GM23248 (cell line): ENCODE results near the gene STMP1. TPM values are rescaled to one million over a fixed set of nuclear protein-coding genes. Genes with fewer than 3 reads are reported as not detected.

Experiments used
- DNase-seq: peaks from one replicate; pipeline ENCODE4 v3.0.0-alpha.2; 2015
- H2AFZ ChIP-seq: fragments of 200-600 bp; sonication (generic); 2 replicates; pipeline ENCODE4 v1.6.1; 2016; ENCODE audit warnings: antibody characterized with exemption
- H3F3A ChIP-seq: fragments of 200-600 bp; sonication (generic); 2 replicates; pipeline ENCODE4 v1.6.1; 2016; ENCODE audit warnings: mild to moderate bottlenecking, antibody characterized with exemption, mixed run types; ENCODE audit not compliant: insufficient read depth
- H3K27ac ChIP-seq: fragments of 200-600 bp; sonication (generic); 2 replicates; pipeline ENCODE4 v1.5.1; 2016; ENCODE audit warnings: mild to moderate bottlenecking
- H3K27me3 ChIP-seq: fragments of 200-600 bp; sonication (generic); replicated peaks from 2 replicates; pipeline ENCODE4 v1.6.1; 2016; ENCODE audit warnings: mild to moderate bottlenecking; ENCODE audit not compliant: insufficient read depth
- H3K36me3 ChIP-seq: fragments of 200-600 bp; sonication (generic); 2 replicates; pipeline ENCODE4 v1.6.1; 2016; ENCODE audit warnings: low read depth, mild to moderate bottlenecking
- H3K4me1 ChIP-seq: fragments of 200-600 bp; sonication (generic); 2 replicates; pipeline ENCODE4 v1.6.1; 2016; ENCODE audit warnings: mild to moderate bottlenecking; ENCODE audit not compliant: insufficient read depth
- H3K4me2 ChIP-seq: fragments of 200-600 bp; sonication (generic); one replicate; pipeline ENCODE4 v1.6.1; 2016; ENCODE audit warnings: mild to moderate bottlenecking; ENCODE audit not compliant: unreplicated experiment
- H3K4me3 ChIP-seq: fragments of 200-600 bp; sonication (generic); 2 replicates; pipeline ENCODE4 v1.5.1; 2016; ENCODE audit warnings: mild to moderate bottlenecking
- H3K79me2 ChIP-seq: fragments of 200-600 bp; sonication (generic); 2 replicates; pipeline ENCODE4 v1.6.1; 2016; ENCODE audit warnings: mild to moderate bottlenecking; ENCODE audit not compliant: insufficient read depth
- H3K9ac ChIP-seq: fragments of 200-600 bp; sonication (generic); 2 replicates; pipeline ENCODE4 v1.6.1; 2016; ENCODE audit warnings: mild to moderate bottlenecking
- H3K9me2 ChIP-seq: fragments of 200-600 bp; sonication (generic); 2 replicates; pipeline ENCODE4 v1.6.1; 2016; ENCODE audit warnings: mixed run types, mild to moderate bottlenecking, moderate library complexity; ENCODE audit not compliant: insufficient read depth
- H3K9me3 ChIP-seq: fragments of 200-600 bp; sonication (generic); one replicate; pipeline ENCODE4 v1.6.1; 2017; ENCODE audit warnings: low read depth
- H4K20me1 ChIP-seq: fragments of 200-600 bp; sonication (generic); 2 replicates; pipeline ENCODE4 v1.6.0; 2016; ENCODE audit not compliant: insufficient read depth
- EZH2 ChIP-seq: fragments of 200-600 bp; sonication (generic); IDR thresholded peaks from 2 replicates; pipeline ENCODE4 v1.6.1; 2018; ENCODE audit warnings: antibody characterized with exemption, mild to moderate bottlenecking; ENCODE audit not compliant: insufficient read depth, poor library complexity, severe bottlenecking
- EZH2phosphoT487 ChIP-seq: fragments of 200-600 bp; sonication (generic); IDR thresholded peaks from 2 replicates; pipeline ENCODE4 v1.6.1; 2018; ENCODE audit warnings: antibody characterized with exemption, moderate library complexity, mild to moderate bottlenecking, low read depth; ENCODE audit not compliant: insufficient read depth
- WGBS, 2 experiments: methylation state at CpG; one replicate each; pipeline ENCODE4 v1.1.6; 2015 to 2017; ENCODE audit warnings: low lambda C conversion rate in 2 of 2, low coverage in 1 of 2; ENCODE audit errors: missing lambda C conversion rate in 2 of 2; 5-methylcytosine and 5-hydroxymethylcytosine counted together
- in situ Hi-C: fragments of 300-500 bp; cut with MboI; formaldehyde crosslinking; loops from 2 replicates; pipeline ENCODE4 v1.15.0; 2020
- polyA plus RNA-seq: library from polyadenylated mRNA; unstranded; fragments of >200 nt; fragmentation: Nextera tagmentation; extraction: Ambion mirVana; gene quantifications from 2 replicates; pipeline ENCODE4 v1.2.1, GENCODE V29; 2016
- total RNA-seq: library from RNA; depleted of rRNA; stranded (reverse); fragments of >200 nt; shearing (Covaris generic); gene quantifications from 2 replicates; pipeline ENCODE4 v1.2.3, GENCODE V29; 2014

STMP1 gene
- total and polyA plus RNA-seq, 2 experiments from 2014 or later: 16.9 to 97.0 TPM

DNA sequence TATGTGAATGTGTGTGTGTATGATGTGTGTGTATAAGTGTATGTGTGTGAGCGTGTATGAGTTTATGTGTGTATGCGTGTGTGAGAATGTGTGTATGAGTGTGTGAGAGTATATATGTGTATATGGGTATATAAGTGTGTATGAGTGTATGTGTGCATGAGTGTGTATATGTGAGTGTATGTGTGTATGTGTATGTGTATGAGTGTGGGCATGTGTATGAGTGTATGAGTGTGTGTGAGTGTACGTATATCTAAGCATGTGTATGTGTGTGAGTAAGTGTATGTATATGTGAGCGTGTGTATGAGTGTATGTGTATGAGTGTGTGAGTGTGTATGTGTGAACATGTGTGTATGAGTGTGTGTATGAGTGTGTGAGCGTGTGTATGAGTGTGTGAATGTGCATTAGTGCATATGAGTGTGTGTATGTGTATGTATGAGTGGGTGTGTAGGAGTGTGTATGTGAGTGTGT is 52.8 kb downstream of the STMP1 start:
- H3K27ac ChIP-seq: peak overlapping the region; percentile 81
- H3K27me3 ChIP-seq: no peaks in the 10 kb centered on the region
- no peaks in the 10 kb centered on the region for H4K20me1 ChIP-seq
- no peak overlapping the region for H3K4me3 ChIP-seq
- in situ Hi-C loops: no loop called here
- no peak overlapping the region for H3K4me2 ChIP-seq
- H3K4me1 ChIP-seq: peaks cover 32% of the 10 kb centered on the region
- no peaks in the 10 kb centered on the region for H3K79me2 ChIP-seq
- H3K9me3 ChIP-seq: no peaks in the 10 kb centered on the region
- TF ChIP-seq EZH2phosphoT487 (no peak), EZH2 (no peak)
- H2AFZ ChIP-seq: no peak overlapping the region
- WGBS, 2 experiments: 85 to 91% methylated on average over 5 of the region's 5 CpGs
- H3K36me3 ChIP-seq: no peaks in the 10 kb centered on the region
- H3K9ac ChIP-seq: no peak overlapping the region
- H3F3A ChIP-seq: peaks cover 30% of the 10 kb centered on the region
- no peaks in the 10 kb centered on the region for H3K9me2 ChIP-seq
- DNase-seq: no peak

GRCh38 chr7:135715673-135716072 is 53.4 kb downstream of the STMP1 start:
- TF ChIP-seq EZH2 (no peak), EZH2phosphoT487 (no peak)
- Histone ChIP-seq H3K9me3 (no peaks in the 10 kb centered on the region), H3K27ac (no peak overlapping the region; the same call in 1 of the 2 replicates), H3K9ac (no peak overlapping the region), H3K4me2 (no peak overlapping the region), H3F3A (peaks cover 30% of the 10 kb centered on the region), H3K4me1 (peaks cover 32% of the 10 kb centered on the region), H3K4me3 (no peak overlapping the region), H3K27me3 (no peaks in the 10 kb centered on the region), H3K79me2 (no peaks in the 10 kb centered on the region), H4K20me1 (no peaks in the 10 kb centered on the region), H2AFZ (no peak overlapping the region), H3K9me2 (no peaks in the 10 kb centered on the region), H3K36me3 (no peaks in the 10 kb centered on the region)
- no peak for DNase-seq
- WGBS, 2 experiments: 17 to 45% methylated on average over 1 of the region's 1 CpG
- in situ Hi-C loops: no loop called here

DNA sequence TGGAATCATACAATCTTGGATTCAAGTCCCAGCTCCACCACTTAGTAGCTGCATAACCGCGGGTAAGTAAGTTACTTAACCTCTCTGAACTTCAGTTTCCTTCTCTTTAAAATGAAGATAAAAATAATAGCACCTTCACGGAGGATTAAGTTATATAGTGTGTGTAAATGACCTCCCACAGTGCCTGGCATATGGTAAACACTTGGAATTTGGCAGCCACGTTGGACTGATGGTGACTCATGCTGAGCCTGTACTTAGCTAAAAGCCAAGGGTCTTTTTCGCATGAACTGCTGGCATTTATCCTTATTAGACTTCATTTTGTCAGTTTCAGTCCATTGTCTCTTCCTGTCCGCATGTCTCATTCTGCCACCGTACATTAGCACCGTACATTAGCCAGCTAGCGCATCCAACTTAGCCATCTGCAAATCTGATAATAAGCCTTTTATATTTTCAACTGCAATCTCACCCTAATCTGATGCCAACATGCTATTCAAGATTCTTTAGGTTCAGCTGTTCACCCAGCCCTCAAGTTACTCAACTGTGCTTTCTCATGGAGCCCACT is 54.4 kb downstream of the STMP1 start:
- H3K9me3 ChIP-seq: no peaks in the 10 kb centered on the region
- no peaks in the 10 kb centered on the region for H3K79me2 ChIP-seq
- H3K27ac ChIP-seq: peak overlapping the region; percentile 36
- peaks cover 26% of the 10 kb centered on the region for H3F3A ChIP-seq
- peaks cover 32% of the 10 kb centered on the region for H3K4me1 ChIP-seq
- 12 to 16% methylated on average over 9 of the region's 9 CpGs for WGBS, 2 experiments
- no peak overlapping the region for H2AFZ ChIP-seq
- H3K4me2 ChIP-seq: peak overlapping the region; percentile 11
- in situ Hi-C loops: no loop called here
- no peak overlapping the region for H3K4me3 ChIP-seq
- no peak for TF ChIP-seq EZH2phosphoT487
- no peak for TF ChIP-seq EZH2
- H3K9ac ChIP-seq: no peak overlapping the region
- H3K27me3 ChIP-seq: no peaks in the 10 kb centered on the region
- H3K36me3 ChIP-seq: no peaks in the 10 kb centered on the region
- peak; percentile 87 for DNase-seq
- H4K20me1 ChIP-seq: no peaks in the 10 kb centered on the region
- H3K9me2 ChIP-seq: no peaks in the 10 kb centered on the region

DNA sequence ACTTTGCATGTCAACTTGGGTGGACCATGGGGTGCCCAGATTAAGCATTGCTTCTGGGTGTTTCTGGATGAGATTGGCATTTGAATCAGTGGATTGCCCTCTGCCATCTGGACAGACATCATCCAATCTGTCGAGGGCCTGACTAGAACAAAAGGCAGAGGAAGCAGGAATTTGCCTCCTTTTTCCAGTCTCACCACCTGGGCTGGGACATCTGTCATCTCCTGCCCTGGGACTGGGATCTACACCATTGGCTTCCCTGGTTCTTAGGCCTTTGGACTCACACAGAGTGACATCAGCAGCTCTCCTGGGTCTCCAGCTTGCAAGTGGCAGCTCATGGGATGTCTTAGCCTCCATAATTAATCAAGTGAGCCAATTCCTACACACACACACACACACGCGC is 55.4 kb downstream of the STMP1 start:
- peaks cover 32% of the 10 kb centered on the region for H3K4me1 ChIP-seq
- WGBS, 2 experiments: 85 to 93% methylated on average over 3 of the region's 3 CpGs
- H3K4me2 ChIP-seq: no peak overlapping the region
- no peak overlapping the region for H2AFZ ChIP-seq
- H3K9me2 ChIP-seq: no peaks in the 10 kb centered on the region
- peaks cover 26% of the 10 kb centered on the region for H3F3A ChIP-seq
- no peak overlapping the region for H3K9ac ChIP-seq
- H3K27me3 ChIP-seq: no peaks in the 10 kb centered on the region
- no peaks in the 10 kb centered on the region for H3K79me2 ChIP-seq
- DNase-seq: no peak
- no peaks in the 10 kb centered on the region for H3K36me3 ChIP-seq
- H4K20me1 ChIP-seq: no peaks in the 10 kb centered on the region
- no peak overlapping the region for H3K4me3 ChIP-seq
- no peaks in the 10 kb centered on the region for H3K9me3 ChIP-seq
- TF ChIP-seq EZH2 (no peak), EZH2phosphoT487 (no peak)
- in situ Hi-C loops: no loop called here
- no peak overlapping the region for H3K27ac ChIP-seq

DNA sequence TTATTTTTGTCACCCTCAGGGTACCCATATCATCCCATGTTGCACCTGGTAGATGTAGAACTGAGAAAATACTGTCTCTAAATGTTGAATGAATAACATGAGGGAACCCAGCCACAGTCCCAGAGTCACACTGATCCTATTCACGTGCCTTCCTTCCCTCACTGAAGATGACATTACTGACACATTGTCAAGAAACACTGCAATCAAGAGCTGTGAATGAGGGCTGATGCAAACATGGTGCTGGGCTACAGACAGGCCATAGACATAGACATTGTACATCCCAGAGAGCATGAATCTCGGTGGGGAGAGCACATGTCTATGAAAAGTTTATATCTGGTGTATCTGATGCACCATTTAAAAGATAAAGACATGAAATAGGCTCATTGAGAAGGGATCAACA is 55.9 kb downstream of the STMP1 start:
- H3K9me2 ChIP-seq: no peaks in the 10 kb centered on the region
- H3K79me2 ChIP-seq: no peaks in the 10 kb centered on the region
- no peak overlapping the region for H3K27ac ChIP-seq
- H3K4me3 ChIP-seq: no peak overlapping the region
- WGBS, 2 experiments: 93 to 96% methylated on average over 2 of the region's 2 CpGs
- in situ Hi-C loops: no loop called here
- no peak overlapping the region for H2AFZ ChIP-seq
- H3K9ac ChIP-seq: no peak overlapping the region
- H3K36me3 ChIP-seq: no peaks in the 10 kb centered on the region
- H3K9me3 ChIP-seq: no peaks in the 10 kb centered on the region
- H3K4me2 ChIP-seq: no peak overlapping the region
- H4K20me1 ChIP-seq: no peaks in the 10 kb centered on the region
- peaks cover 32% of the 10 kb centered on the region for H3K4me1 ChIP-seq
- peaks cover 26% of the 10 kb centered on the region for H3F3A ChIP-seq
- no peaks in the 10 kb centered on the region for H3K27me3 ChIP-seq
- TF ChIP-seq EZH2phosphoT487: no peak
- DNase-seq: no peak
